Measurements from ENCODE around the gene RTL5. TPM values are rescaled to one million over a fixed set of nuclear protein-coding genes. Genes with fewer than 3 reads are reported as not detected.

Gene RTL5
- total and polyA plus RNA-seq, 2 experiments from 2014 or later: 0.31 to 0.94 TPM

GRCh38 chrX:72089254-72089653 is 42.5 kb downstream of the RTL5 start (continued):
- TF ChIP-seq CTCF (conservative IDR thresholded peaks at IDR 0.05; ENCODE audit: low read depth in 2 of 2): no peak
- no peak for TF ChIP-seq ZNF114 (CRISPR knock-in tag; IDR thresholded peaks at IDR 0.05)
- TF ChIP-seq STAT1 (IDR thresholded peaks at IDR 0.05; ENCODE audit: unreplicated experiment): no peak
- no peak for TF ChIP-seq JUNB (IDR thresholded peaks at IDR 0.05; ENCODE audit: unreplicated experiment)

GRCh38 chrX:72088761-72089160 is 43.0 kb downstream of the RTL5 start:
- Mint-ChIP-seq H3K9me3 (no peaks in the 10 kb centered on the region), H3K27me3 (ENCODE audit: insufficient read depth, low read depth, poor library complexity) (peaks cover 2% of the 10 kb centered on the region), H3K4me1 (peaks cover 7% of the 10 kb centered on the region), H3K27ac (no peak overlapping the region; the same call in 1 of the 2 replicates), H3K4me3 (no peak overlapping the region), H3K36me3 (ENCODE audit: low read depth) (no peaks in the 10 kb centered on the region)
- Histone ChIP-seq H3F3A (replicated peaks; ENCODE audit: low read depth) (no peaks in the 10 kb centered on the region), H2AFZ (no peak overlapping the region), H3K4me1 (ENCODE audit: insufficient read depth) (no peaks in the 10 kb centered on the region), H4K20me1 (replicated peaks; ENCODE audit: insufficient read depth) (no peaks in the 10 kb centered on the region), H3K9me2 (ENCODE audit: insufficient read depth) (no peaks in the 10 kb centered on the region), H3K27ac (ENCODE audit: low read depth) (no peak overlapping the region), H3K27me3 (ENCODE audit: insufficient read depth) (no peaks in the 10 kb centered on the region), H3K36me3 (ENCODE audit: insufficient read depth) (no peaks in the 10 kb centered on the region), H3K4me3 (no peak overlapping the region), H3K4me2 (no peak overlapping the region), H3K79me2 (replicated peaks; ENCODE audit: insufficient read depth) (no peaks in the 10 kb centered on the region)
- ATAC-seq (no peak), DNase-seq (ENCODE audit: low spot score) (no peak)
- TF ChIP-seq ZNF331 (CRISPR knock-in tag; IDR thresholded peaks at IDR 0.05; ENCODE audit: low read depth) (no peak), CREB1 (CRISPR knock-in tag; IDR thresholded peaks at IDR 0.05; ENCODE audit: low read depth) (no peak), CTCF (conservative IDR thresholded peaks at IDR 0.05; ENCODE audit: low read depth in 2 of 2) (no peak), REST (IDR thresholded peaks at IDR 0.05; ENCODE audit: unreplicated experiment) (no peak), ZNF462 (CRISPR knock-in tag; IDR thresholded peaks at IDR 0.05) (no peak), EZH2 (IDR thresholded peaks at IDR 0.05; ENCODE audit: low read depth, unreplicated experiment) (no peak), POLR2AphosphoS5 (IDR thresholded peaks at IDR 0.05; ENCODE audit: low read depth) (no peak), ZNF114 (CRISPR knock-in tag; IDR thresholded peaks at IDR 0.05) (no peak), JUNB (IDR thresholded peaks at IDR 0.05; ENCODE audit: unreplicated experiment) (no peak), EZH2phosphoT487 (IDR thresholded peaks at IDR 0.05; ENCODE audit: unreplicated experiment) (no peak), STAT1 (IDR thresholded peaks at IDR 0.05; ENCODE audit: unreplicated experiment) (no peak)

Measured in GM23338 (cell line).